Fibroblast of mammary gland (primary cell): Measurements from ENCODE around the gene ARMC3.
"Not testable (repeated sequence)": the region's sequence is repeated elsewhere in the genome, so short reads cannot be mapped to it uniquely, and the experiment has no call there.

Experiments used
- DNase-seq: peaks from one replicate; pipeline ENCODE4 v3.0.0-alpha.2; 2010; ENCODE audit warnings: low read depth
- H3K4me3 ChIP-seq: 2 replicates; pipeline ENCODE4 v1.5.1; 2011; ENCODE audit warnings: low read depth, mild to moderate bottlenecking, low read length, moderate library complexity; ENCODE audit not compliant: control insufficient read depth
- TF ChIP-seq, protein P1 (sequence below): conservative IDR thresholded peaks from 2 replicates; pipeline ENCODE4 v1.5.1; 2011; ENCODE audit warnings: low read depth, low read length, inconsistent platforms; ENCODE audit not compliant: control insufficient read depth, insufficient read depth

ARMC3 gene

DNA sequence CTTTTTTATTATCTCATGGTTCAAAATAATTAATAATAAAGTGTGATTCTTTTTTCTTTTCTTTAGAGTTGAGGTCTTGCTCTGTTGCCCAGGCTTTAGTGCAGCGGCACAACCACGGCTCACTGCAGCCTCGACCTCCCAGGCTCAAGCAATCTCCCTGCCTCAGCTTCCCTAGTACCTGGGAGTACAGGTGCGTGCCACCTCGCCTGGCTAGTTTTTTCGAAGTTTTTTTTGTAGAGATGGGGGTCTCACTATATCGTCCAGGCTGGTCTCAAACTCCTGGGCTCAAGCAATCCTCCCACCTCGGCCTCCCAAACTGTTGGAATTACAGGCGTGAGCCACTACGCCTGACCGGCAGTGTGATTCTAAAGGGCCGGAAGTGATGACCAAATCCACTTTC is 139.5 kb downstream of the ARMC3 start:
- TF ChIP-seq, protein P1, sequence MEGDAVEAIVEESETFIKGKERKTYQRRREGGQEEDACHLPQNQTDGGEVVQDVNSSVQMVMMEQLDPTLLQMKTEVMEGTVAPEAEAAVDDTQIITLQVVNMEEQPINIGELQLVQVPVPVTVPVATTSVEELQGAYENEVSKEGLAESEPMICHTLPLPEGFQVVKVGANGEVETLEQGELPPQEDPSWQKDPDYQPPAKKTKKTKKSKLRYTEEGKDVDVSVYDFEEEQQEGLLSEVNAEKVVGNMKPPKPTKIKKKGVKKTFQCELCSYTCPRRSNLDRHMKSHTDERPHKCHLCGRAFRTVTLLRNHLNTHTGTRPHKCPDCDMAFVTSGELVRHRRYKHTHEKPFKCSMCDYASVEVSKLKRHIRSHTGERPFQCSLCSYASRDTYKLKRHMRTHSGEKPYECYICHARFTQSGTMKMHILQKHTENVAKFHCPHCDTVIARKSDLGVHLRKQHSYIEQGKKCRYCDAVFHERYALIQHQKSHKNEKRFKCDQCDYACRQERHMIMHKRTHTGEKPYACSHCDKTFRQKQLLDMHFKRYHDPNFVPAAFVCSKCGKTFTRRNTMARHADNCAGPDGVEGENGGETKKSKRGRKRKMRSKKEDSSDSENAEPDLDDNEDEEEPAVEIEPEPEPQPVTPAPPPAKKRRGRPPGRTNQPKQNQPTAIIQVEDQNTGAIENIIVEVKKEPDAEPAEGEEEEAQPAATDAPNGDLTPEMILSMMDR = no peak
- no peak for DNase-seq

DNA sequence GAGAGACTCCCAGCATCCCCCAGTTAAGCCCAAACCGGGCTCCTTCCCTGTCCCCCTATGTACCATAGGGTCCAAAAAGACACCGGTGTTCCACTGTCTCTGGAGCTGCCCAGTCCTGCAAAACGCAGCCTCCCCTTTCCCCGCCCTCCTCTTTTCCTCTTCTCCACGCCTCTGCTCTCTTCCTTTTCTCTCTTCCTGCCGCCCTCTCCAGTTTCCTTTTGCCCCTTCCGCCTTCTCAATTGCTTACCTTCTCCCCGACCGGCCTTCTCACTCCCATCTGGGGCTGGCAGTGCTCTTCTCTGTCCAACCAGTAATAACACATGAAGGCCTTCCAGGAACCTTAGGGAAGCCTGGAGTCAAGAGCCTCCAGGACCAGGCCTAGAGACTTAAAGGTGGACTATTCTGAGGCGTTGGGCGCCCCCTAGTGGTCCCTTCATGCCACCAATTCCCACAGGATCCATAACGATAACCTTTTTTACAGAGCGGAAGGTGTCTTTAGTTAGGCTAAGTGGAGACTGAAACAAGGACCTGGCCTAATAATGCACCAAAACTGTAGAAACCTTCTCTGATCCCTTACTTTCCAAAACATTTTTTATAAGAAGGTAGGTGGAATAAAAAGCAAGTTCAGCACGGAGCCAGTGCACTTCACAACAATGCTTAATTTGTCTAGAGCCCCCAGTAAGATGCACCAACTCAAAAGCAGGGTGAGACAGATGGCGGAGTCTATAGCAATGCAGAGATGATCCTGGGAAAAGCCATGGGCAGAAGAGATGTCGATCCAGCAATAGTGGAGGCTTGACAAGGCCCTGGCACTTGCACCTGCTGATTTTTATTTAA is 140.3 kb downstream of the ARMC3 start:
- no peak overlapping the region for H3K4me3 ChIP-seq
- TF ChIP-seq, protein P1 = peak; percentile 85
- DNase-seq = peak; percentile 74

More for the DNA sequence above, 139.5 kb downstream of the ARMC3 start:
- no peak overlapping the region for H3K4me3 ChIP-seq

DNA sequence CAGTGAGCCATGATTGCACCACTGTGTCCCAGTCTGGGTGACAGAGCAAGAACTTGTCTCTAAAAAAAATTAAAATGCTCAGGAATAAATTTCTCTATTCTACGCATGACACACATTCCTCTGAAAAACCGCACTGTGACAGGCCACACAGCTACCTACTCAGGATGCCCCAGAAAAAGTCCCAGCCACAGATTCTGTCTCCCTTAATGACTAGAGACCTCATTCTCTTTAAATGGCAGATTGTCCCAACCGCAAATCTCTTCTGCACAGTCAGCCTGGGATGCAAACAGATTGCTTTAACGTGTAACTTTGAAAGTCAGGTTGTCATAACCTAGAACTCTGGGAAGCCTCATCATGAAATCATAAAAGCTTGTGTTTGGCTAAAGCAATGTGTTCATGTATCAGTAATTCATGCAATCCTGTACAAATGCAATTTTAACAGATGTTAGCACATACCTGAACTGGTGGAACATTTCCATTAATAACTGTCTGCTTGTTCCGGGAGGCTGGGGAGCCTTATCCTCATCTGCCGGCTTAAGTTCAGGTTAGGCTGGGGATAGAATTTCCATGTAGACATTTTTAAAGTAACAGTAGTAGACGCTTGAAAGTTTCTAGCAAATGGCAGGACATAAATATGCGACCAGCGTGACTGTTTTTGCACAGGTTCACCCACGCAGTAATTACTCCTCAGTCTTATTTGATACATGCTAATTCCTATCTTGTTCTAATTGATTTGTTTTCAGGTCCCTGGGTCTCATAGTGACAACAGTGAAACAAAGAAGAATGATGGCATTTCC is 141.4 kb downstream of the ARMC3 start:
- no peak for DNase-seq
- TF ChIP-seq, protein P1 = no peak
- H3K4me3 ChIP-seq = no peak overlapping the region

DNA sequence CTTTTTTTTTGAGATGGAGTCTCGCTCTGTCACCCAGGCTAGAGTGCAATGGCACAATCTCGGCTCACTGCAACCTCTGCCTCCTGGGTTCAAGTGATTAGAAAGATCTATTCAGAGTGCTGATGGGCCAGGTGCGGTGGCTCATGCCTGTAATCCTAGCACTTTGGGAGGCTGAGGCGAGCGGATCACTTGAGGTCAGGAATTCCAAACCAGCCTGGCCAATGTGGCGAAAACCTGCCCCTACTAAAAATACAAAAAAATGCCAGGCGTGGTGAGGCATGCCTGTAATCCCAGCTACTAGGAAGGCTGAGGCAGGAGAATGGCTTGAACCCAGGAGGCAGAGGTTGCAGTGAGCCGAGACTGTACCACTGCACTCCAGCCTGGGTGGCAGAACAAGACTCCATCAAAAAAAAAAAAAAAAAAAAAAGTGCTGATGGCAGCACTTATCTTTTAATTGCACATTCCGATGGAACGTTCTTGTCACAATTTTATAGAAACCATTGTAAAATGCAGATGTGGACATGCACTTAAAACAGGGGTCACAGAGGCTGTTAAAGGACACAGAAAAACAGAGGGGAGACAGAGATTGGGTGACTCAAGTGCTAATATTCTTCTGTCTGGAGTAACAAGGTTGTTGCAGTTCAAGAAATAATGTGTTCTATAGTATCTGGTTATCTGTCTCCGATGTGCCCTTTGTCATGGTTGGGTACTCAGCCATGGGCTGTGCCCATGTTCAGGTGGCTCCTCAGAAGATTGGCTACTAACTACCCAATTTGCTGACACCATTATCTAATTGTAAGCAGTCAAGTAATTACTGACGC is 142.4 kb downstream of the ARMC3 start:
- not testable (repeated sequence) for H3K4me3 ChIP-seq, DNase-seq

DNA sequence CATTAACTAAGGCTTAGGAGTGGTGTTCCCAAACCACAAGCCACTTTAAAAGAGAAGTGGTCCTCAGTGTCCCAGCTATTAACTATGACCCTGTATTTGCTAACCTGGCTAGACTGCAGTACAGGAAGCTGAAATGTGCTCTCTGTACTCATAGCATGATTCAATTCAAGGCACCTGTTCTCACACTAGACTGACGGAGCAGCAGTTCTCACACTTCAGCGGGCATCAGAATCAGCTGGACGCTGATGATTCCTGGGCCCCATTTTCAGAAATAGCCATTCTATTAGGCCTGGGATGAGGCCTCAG is 143.0 kb downstream of the ARMC3 start:
- no peak overlapping the region for H3K4me3 ChIP-seq
- TF ChIP-seq, protein P1 = no peak
- DNase-seq = no peak

DNA sequence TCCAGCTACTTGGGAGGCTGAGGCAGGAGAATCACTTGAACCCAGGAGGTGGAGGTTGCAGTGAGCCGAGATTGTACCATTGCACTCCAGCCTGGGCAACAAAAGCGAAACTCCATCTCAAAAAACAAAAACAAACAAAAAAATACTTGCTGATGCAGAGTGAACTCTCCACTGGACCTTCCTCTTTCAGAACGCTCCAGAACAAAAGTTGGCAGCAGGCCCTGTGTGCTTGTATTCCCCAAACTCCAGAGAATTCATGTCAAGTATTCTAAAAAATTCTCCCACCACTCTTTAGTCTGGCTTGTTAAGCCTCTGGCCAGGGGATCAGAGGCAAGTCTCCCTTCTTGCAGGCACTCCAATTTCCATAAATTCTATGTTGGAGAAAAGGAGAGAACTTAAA is 144.7 kb downstream of the ARMC3 start:
- DNase-seq, H3K4me3 ChIP-seq: not testable (repeated sequence)

DNA sequence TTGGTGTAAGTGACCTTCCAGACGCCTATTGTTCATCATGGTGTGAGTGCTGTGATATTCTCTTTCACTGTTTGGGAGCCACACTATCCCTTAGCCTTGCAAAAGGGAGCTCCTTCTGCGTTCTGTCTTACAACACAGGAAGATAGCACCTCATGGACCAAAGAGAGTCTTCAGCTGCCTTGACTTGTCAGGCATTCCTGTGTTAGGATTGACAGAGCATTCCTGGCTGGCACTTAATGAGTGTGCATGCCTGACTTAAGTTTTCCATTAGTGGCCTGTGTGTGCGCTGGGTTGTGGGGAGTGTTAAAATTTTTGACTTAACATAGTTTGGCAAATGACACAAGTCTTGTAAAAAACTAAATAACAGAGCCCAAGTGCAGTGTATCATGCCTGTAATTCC is 145.7 kb downstream of the ARMC3 start:
- no peak for DNase-seq
- no peak overlapping the region for H3K4me3 ChIP-seq
- TF ChIP-seq, protein P1 = no peak
